Gastrocnemius medialis (tissue), 4 donors: ENCODE data around the gene FOXF1. TPM values are rescaled to one million over a fixed set of nuclear protein-coding genes. Genes with fewer than 3 reads are reported as not detected.

ENCODE experiments used
- ATAC-seq, 2 donors: fragments of 150-250 bp; one replicate each; pipeline ENCODE4 v1.9.1; 2016
- DNase-seq, 2 donors: peaks; one replicate each; pipeline ENCODE4 v3.0.0-alpha.2; 2019
- H3K27ac ChIP-seq, 4 donors: fragments of 200-600 bp; sonication (generic); 1 replicate in 1 of 4; 2 replicates in 3 of 4; pipeline ENCODE4 v1.5.1; 2016 to 2018; ENCODE audit warnings: mild to moderate bottlenecking in 2 of 4, moderate library complexity in 1 of 4
- H3K27me3 ChIP-seq, 3 donors: fragments of 200-600 bp; sonication (generic) in 2 of 3; 1 replicate in 1 of 3; 2 replicates in 2 of 3; pipeline versions ENCODE4 v1.5.1 to v1.6.0; 2016 to 2019; ENCODE audit warnings: mild to moderate bottlenecking in 1 of 3, moderate library complexity in 1 of 3
- H3K36me3 ChIP-seq, 2 donors: fragments of 200-600 bp; sonication (generic) in 1 of 2; one replicate each; pipeline ENCODE4 v1.5.1; 2017 to 2018
- H3K4me1 ChIP-seq, 2 donors: fragments of 200-600 bp; sonication (generic) in 1 of 2; one replicate each; pipeline ENCODE4 v1.5.1; 2016 to 2017; ENCODE audit warnings: mild to moderate bottlenecking in 2 of 2
- H3K4me3 ChIP-seq, 4 donors: fragments of 200-600 bp; sonication (generic) in 3 of 4; 1 replicate in 1 of 4; 2 replicates in 3 of 4; pipeline ENCODE4 v1.5.1; 2016 to 2019; ENCODE audit warnings: mild to moderate bottlenecking in 2 of 4
- H3K9me3 ChIP-seq, 3 donors: fragments of 200-600 bp; sonication (generic) in 2 of 3; 1 replicate in 1 of 3; 2 replicates in 2 of 3; pipeline ENCODE4 v1.5.1; 2016 to 2019
- POLR2A ChIP-seq, 2 donors: fragments of 450-650 bp; IDR thresholded peaks; one replicate each; pipeline ENCODE4 v1.6.1; 2017; ENCODE audit warnings: antibody characterized with exemption in 2 of 2, mild to moderate bottlenecking in 2 of 2, moderate library complexity in 2 of 2
- in situ Hi-C, 4 donors: fragments of 200-750 bp; cut with MboI; loops; one replicate each; pipeline versions ENCODE4 v1.15.0 to v1.8.0; 2017; ENCODE audit warnings: low sequenced_read_pairs in 4 of 4
- intact Hi-C: fragments of 100-400 bp; cut with DNase I; formaldehyde crosslinking; loops from one replicate; pipeline ENCODE4 v1.15.1; 2023; ENCODE audit warnings: low total_unique reads
- total RNA-seq, 4 donors: library from RNA; depleted of rRNA; stranded (reverse); fragments of >200 nt; gene quantifications; one replicate each; pipeline versions ENCODE4 v1.1.0 to v1.2.3, GENCODE V29; 2016
- TF ChIP-seq, protein P1 (sequence below), 5 experiments: fragments of 450-650 bp in 3 of 5; fragments of 200-600 bp in 2 of 5; sonication (generic) in 2 of 5; IDR thresholded peaks in 4 of 5; conservative IDR thresholded peaks in 1 of 5; 1 replicate in 4 of 5; 2 replicates in 1 of 5; pipeline ENCODE4 v1.5.1; 2016 to 2019; ENCODE audit warnings: antibody characterized with exemption in 5 of 5, mild to moderate bottlenecking in 3 of 5, moderate library complexity in 3 of 5

The FOXF1 gene
- total RNA-seq, 4 donors from 2014 or later: 0.07 to 0.10 TPM; not detected in 2

DNA sequence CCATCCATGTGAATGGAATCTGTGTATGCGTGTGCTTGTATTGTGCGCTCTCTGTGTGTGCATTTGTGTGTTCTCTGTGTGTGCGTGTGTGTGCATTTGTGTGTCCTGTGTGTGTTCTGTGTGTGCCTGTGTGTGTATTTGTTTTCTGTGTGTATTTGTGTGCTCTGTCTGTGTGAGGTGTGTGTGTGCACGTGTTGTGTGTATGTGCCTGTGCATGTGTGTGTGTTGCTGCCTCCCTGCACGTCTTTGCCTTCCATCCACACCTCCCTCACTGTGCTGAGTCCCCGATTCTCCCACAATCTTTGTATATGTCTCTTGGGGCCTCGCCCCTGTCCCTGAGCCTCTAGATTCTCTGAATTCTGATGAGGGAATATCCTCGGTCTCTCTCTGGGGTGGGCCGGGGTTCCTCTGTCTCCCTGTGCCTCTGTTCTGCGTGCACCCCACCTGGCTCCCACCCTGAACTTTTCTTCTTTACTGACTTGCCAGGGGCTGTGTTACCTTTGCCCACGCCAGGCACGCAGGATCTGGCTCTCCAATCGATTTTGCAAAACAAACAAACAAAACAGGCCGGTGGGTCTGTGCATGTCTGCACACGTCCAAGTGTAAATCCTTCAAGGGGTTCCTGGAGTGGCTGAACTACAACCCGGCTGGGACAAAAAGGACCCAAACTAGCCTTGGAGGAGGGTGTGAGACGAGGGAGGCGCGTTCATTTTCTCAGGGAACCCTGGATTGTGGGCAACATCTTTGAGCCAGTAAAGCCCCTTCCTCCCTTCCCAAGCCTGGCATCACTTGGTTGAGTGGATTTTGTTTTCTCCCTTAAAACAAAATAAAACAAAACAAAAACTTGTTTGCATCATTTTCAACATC is 8.1 kb upstream of the FOXF1 start:
- Histone ChIP-seq H3K4me3 (no peak overlapping the region), H3K27me3 (peaks cover 95 to 99% (median 98%) of the 10 kb centered on the region in 3 donors), H3K27ac (no peak overlapping the region), H3K36me3 (no peaks in the 10 kb centered on the region), H3K9me3 (no peaks in the 10 kb centered on the region), H3K4me1 (peaks cover 0 to 19% of the 10 kb centered on the region in 2 donors)
- intact Hi-C loops: no loop called here
- no peak for DNase-seq
- ATAC-seq: no peak
- in situ Hi-C loops: loop anchor here in 3 of 4 donors (25.0 kb wide), 3 partner anchors 165 to 690 kb away; no protein-coding TSS in a partner anchor
- TF ChIP-seq, protein P1, sequence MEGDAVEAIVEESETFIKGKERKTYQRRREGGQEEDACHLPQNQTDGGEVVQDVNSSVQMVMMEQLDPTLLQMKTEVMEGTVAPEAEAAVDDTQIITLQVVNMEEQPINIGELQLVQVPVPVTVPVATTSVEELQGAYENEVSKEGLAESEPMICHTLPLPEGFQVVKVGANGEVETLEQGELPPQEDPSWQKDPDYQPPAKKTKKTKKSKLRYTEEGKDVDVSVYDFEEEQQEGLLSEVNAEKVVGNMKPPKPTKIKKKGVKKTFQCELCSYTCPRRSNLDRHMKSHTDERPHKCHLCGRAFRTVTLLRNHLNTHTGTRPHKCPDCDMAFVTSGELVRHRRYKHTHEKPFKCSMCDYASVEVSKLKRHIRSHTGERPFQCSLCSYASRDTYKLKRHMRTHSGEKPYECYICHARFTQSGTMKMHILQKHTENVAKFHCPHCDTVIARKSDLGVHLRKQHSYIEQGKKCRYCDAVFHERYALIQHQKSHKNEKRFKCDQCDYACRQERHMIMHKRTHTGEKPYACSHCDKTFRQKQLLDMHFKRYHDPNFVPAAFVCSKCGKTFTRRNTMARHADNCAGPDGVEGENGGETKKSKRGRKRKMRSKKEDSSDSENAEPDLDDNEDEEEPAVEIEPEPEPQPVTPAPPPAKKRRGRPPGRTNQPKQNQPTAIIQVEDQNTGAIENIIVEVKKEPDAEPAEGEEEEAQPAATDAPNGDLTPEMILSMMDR (IDR thresholded peaks at IDR 0.05 in 4 of 5, conservative IDR thresholded peaks at IDR 0.05 in 1 of 5): no peak

DNA sequence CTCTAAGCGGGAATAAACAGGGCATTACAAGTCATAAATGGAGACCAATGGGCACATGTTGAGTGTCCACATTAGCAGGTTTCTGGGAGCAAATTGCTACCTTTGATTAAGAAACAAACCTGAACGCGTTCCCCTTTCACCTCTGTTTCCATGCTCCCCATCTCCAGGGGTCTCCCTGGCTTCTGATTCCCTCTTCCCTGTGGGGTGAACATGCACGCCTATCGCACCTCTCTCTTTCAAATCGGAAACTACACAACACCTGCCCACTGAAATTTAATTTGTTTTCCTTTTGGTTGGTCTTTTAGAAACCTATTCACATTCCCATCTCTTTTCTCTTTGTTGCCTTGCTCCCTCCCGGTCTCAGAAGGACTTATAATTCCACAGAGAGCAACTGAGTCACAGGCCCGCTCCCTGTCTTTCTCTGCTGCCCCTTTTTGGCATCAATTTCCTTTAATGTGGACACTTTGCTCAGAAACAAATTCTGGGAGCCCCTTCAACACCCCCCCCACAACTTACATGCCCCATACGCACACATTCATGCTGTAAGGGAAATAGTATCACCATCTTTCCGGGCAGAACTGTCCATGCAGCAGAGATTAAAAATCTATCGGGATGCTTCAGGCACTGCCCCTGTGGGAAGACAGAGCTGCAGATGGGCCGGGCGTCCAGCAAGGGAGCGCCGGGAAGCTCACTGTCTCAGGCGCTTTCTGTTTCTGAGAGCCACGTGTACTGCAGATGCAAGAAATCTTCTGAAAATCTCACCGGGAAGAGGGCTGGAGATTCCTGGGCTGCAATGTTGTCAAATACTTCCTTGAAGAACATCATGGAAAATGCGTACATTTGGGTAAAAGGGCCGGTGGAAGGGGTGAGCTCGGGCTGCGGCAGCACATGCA is 7.2 kb upstream of the FOXF1 start:
- peaks cover 0 to 19% of the 10 kb centered on the region in 2 donors for H3K4me1 ChIP-seq
- no peak for ATAC-seq
- intact Hi-C loops (no loop called here), in situ Hi-C loops (loop anchor here in 3 of 4 donors (25.0 kb wide), 3 partner anchors 166 to 691 kb away; no protein-coding TSS in a partner anchor)
- peaks cover 98 to 99% (median 99%) of the 10 kb centered on the region in 3 donors for H3K27me3 ChIP-seq
- H3K9me3 ChIP-seq: no peaks in the 10 kb centered on the region
- DNase-seq: no peak
- H3K27ac ChIP-seq: no peak overlapping the region
- H3K36me3 ChIP-seq: no peaks in the 10 kb centered on the region
- no peak for TF ChIP-seq POLR2A (IDR thresholded peaks at IDR 0.05)
- TF ChIP-seq, protein P1 (IDR thresholded peaks at IDR 0.05 in 4 of 5, conservative IDR thresholded peaks at IDR 0.05 in 1 of 5): no peak
- no peak overlapping the region for H3K4me3 ChIP-seq

DNA sequence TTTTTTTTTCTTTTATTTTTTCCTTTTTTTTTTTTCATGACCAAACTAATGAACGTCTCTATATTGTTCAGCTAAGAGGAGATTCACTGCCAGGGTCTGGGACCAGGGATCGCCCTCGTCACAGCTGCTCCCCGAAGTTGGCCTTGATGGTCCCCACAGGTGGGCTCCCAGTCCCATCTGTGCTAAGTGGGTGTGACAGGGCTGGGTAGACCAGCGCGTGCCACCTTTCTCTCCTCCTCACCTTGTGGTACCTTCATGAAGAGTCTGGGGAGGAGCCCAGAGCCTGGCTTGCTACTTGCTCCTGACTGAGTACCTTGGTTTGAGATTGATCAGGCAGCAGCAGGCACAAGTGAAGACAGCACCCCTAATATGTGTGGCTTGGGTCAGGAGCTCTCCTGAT is 6.5 kb upstream of the FOXF1 start:
- Histone ChIP-seq H3K27me3 (peaks cover 97 to 99% (median 98%) of the 10 kb centered on the region in 3 donors), H3K27ac (no peak overlapping the region), H3K4me1 (peaks cover 4 to 17% of the 10 kb centered on the region in 2 donors), H3K36me3 (no peaks in the 10 kb centered on the region), H3K9me3 (no peaks in the 10 kb centered on the region), H3K4me3 (no peak overlapping the region)
- ATAC-seq (no peak), DNase-seq (no peak)
- TF ChIP-seq POLR2A (IDR thresholded peaks at IDR 0.05): no peak
- TF ChIP-seq, protein P1 (IDR thresholded peaks at IDR 0.05 in 4 of 5, conservative IDR thresholded peaks at IDR 0.05 in 1 of 5): no peak
- in situ Hi-C loops: loop anchor here in 3 of 4 donors (25.0 kb wide), 3 partner anchors 167 to 692 kb away; no protein-coding TSS in a partner anchor
- intact Hi-C loops: no loop called here

DNA sequence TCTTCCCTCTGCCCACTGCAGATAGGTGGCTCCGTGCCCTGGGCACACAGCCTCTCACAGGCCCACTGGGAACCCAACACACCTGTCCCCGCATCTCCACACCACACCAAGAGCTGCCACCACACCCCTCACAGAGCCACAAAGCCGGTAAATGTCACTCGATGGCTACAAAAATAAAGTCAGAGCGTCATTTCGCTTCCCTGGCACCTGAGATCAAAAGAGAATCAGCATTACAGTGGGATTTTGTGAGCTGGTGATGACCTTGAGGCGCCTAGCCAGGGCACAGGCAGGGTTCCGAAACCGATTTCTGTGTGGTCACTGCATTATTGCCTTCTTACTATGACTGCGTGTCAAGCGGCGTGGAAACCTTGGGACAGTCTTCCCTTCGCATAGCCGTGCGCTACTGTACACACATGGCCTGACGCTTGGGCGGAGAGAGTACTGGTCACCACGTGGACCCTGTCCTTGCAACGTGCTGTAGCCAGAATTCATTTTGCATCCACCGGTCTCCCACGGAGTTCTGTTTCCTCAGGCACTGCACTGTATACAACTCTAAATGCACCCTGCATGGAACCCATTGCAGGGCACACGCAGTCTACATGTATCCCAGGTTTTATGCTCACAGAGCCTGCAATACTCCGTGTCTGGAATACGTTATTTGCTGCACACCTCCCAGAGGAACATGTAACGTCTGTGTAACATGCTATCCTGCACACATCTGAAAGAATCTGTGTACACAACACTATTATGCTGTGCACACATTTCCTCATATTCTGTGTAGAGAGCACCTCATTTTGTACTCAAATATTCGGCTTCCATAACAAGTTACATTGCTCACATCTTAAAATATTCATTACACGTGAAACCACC is 5.8 kb upstream of the FOXF1 start:
- in situ Hi-C loops: loop anchor here in 3 of 4 donors (25.0 kb wide), 3 partner anchors 167 to 692 kb away; no protein-coding TSS in a partner anchor
- TF ChIP-seq, protein P1 (IDR thresholded peaks at IDR 0.05 in 4 of 5, conservative IDR thresholded peaks at IDR 0.05 in 1 of 5): no peak
- no peak for TF ChIP-seq POLR2A (IDR thresholded peaks at IDR 0.05)
- intact Hi-C loops: no loop called here
- Histone ChIP-seq H3K27ac (no peak overlapping the region), H3K4me3 (no peak overlapping the region), H3K4me1 (peaks cover 5 to 20% of the 10 kb centered on the region in 2 donors), H3K27me3 (peaks cover 92 to 99% (median 98%) of the 10 kb centered on the region in 3 donors), H3K36me3 (no peaks in the 10 kb centered on the region), H3K9me3 (no peaks in the 10 kb centered on the region)
- DNase-seq (no peak), ATAC-seq (no peak)
